GM18870 (cell line): ENCODE data around the gene PHLDA2.

ENCODE experiments used
- ATAC-seq: cut with Tn5 transposase; IDR thresholded peaks from one replicate; pipeline ENCODE4 v1.9.1; 2021; ENCODE audit warnings: moderate library complexity; ENCODE audit not compliant: unreplicated experiment

PHLDA2 gene

DNA sequence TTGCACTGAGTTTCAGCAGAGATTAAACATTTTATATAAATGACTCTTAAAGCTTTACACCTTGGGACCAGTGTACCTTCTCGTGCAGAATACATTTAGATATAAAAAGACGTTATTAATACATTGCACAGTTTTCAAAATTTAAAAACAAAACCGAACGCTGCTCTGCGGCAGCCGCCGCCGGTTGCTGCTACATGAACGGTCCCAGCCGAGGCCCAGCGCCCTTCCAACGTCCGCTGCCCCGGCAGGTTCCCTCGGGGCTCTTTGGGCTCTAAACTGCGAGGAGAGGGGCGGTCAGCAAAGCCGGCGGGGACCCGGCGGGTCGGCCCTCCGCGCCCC is 45.6 kb downstream of the PHLDA2 start:
- ATAC-seq = no peak

- no peak for ATAC-seq
Observed at GRCh38 chr11:2882396-2883110, 46.7 kb downstream of the PHLDA2 start.

DNA sequence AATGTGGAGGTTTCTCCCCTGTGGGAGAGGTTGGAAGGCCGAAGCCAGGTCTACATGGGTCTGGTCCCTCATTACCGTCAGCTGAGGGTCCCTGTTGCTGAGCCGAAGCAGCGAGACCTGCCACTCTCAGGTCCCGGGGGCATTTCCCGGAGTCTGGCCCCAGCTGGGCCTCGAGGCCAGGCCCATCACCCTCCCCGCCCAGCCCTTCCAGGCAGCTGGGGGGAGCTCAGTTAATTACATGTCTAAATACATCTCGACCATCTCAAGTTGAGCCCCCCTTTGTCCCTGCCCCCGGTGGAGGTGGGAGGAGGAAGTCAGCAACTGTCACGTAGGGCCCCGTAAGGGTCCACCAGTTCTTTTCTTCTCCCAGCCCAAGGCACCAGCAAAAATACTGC is 47.2 kb downstream of the PHLDA2 start:
- no peak for ATAC-seq

GRCh38 chr11:2881076-2881980 is 47.9 kb downstream of the PHLDA2 start:
- ATAC-seq = no peak

- ATAC-seq = no peak
Observed at GRCh38 chr11:2880646-2881045, 48.6 kb downstream of the PHLDA2 start.

GRCh38 chr11:2878782-2879181 is 50.4 kb downstream of the PHLDA2 start:
- ATAC-seq = no peak
